SK-N-MC (cell line): ENCODE results near the gene MAMLD1.

Experiments
- EZH2 ChIP-seq: fragments of 200-600 bp; sonication (generic); IDR thresholded peaks from one replicate; pipeline ENCODE4 v1.6.1; 2017; ENCODE audit warnings: antibody characterized with exemption
- POLR2AphosphoS5 ChIP-seq: IDR thresholded peaks from 2 replicates; pipeline ENCODE4 v1.6.1; 2012; ENCODE audit warnings: mild to moderate bottlenecking, low read depth, low read length, borderline replicate concordance

- TF ChIP-seq POLR2AphosphoS5 = no peak
- TF ChIP-seq EZH2 = no peak
Observed at GRCh38 chrX:150454508-150455214, 91.5 kb downstream of the MAMLD1 start.
